Lower leg skin (tissue), 3 donors: ENCODE data around the gene GSTA1.
"Not testable (repeated sequence)": the region's sequence is repeated elsewhere in the genome, so short reads cannot be mapped to it uniquely, and the experiment has no call there.

Experiments
- POLR2A ChIP-seq, 2 donors: fragments of 450-650 bp; IDR thresholded peaks; one replicate each; pipeline ENCODE4 v1.6.1; 2016 to 2017; ENCODE audit warnings: antibody characterized with exemption in 2 of 2, mild to moderate bottlenecking in 1 of 2, moderate library complexity in 1 of 2
- TF ChIP-seq, protein P1 (sequence below), 3 donors: fragments of 450-650 bp; IDR thresholded peaks; one replicate each; pipeline ENCODE4 v1.5.1; 2016; ENCODE audit warnings: antibody characterized with exemption in 3 of 3, mild to moderate bottlenecking in 3 of 3, moderate library complexity in 2 of 3

DNA sequence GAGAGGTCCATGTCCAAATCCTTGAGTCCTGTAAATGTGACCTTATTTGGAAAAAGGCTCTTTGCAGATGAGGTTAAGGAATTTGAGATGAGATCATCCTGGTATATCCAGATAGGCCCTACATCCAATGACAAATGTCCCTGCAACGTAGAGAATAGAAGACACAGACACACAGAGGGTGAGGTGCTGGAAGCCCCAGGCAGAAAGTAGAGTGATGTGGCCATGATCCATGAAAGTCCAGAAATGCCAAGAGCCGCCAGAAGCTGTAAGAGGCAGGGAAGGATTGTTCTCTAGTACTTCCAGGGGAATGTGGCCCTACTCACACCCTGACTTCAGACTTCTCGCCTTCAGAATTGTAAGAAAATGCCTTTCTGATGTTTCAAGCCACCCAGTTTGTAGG is 56.3 kb downstream of the GSTA1 start:
- not testable (repeated sequence) for TF ChIP-seq POLR2A (IDR thresholded peaks at IDR 0.05)
- TF ChIP-seq, protein P1, sequence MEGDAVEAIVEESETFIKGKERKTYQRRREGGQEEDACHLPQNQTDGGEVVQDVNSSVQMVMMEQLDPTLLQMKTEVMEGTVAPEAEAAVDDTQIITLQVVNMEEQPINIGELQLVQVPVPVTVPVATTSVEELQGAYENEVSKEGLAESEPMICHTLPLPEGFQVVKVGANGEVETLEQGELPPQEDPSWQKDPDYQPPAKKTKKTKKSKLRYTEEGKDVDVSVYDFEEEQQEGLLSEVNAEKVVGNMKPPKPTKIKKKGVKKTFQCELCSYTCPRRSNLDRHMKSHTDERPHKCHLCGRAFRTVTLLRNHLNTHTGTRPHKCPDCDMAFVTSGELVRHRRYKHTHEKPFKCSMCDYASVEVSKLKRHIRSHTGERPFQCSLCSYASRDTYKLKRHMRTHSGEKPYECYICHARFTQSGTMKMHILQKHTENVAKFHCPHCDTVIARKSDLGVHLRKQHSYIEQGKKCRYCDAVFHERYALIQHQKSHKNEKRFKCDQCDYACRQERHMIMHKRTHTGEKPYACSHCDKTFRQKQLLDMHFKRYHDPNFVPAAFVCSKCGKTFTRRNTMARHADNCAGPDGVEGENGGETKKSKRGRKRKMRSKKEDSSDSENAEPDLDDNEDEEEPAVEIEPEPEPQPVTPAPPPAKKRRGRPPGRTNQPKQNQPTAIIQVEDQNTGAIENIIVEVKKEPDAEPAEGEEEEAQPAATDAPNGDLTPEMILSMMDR (IDR thresholded peaks at IDR 0.05): not testable (repeated sequence)
